MCF 10A (cell line): ENCODE results near the gene ERBIN. TPM values are rescaled to one million over a fixed set of nuclear protein-coding genes. Genes with fewer than 3 reads are reported as not detected.
"Not testable (repeated sequence)": the region's sequence is repeated elsewhere in the genome, so short reads cannot be mapped to it uniquely, and the experiment has no call there.

Experiments
- BruUV-seq: library from RNA; stranded (reverse); fragments of 400-500 nt; replicated peaks from 2 replicates; lab custom pipeline; 2021; lab: Mats Ljungman, UMichigan
- CTCF ChIA-PET: fragments of 300-600 bp; sonication (Branson Sonifier 250); formaldehyde crosslinking; extraction: SDS; loops from one replicate; lab custom pipeline; 2021; ENCODE audit warnings: antibody characterized with exemption, inconsistent platforms; lab: Yijun Ruan, JAX
- POLR2A ChIA-PET: fragments of 300-600, 350-650 bp; sonication (Branson Sonifier 250); formaldehyde crosslinking; extraction: SDS; loops from one replicate; lab custom pipeline; 2020; ENCODE audit warnings: antibody characterized with exemption, inconsistent platforms; lab: Yijun Ruan, JAX
- DNase-seq: peaks from one replicate; pipeline ENCODE4 v3.0.0-alpha.2; 2018; ENCODE audit not compliant: unreplicated experiment
- H3K27ac Mint-ChIP-seq: one replicate; pipeline ENCODE4 v1.8.0; 2022; ENCODE audit warnings: mild to moderate bottlenecking, low read depth, mixed read lengths; ENCODE audit not compliant: unreplicated experiment
- H3K27me3 Mint-ChIP-seq: one replicate; pipeline ENCODE4 v1.8.0; 2022; ENCODE audit warnings: mixed read lengths; ENCODE audit not compliant: insufficient read depth, unreplicated experiment
- H3K36me3 Mint-ChIP-seq: one replicate; pipeline ENCODE4 v1.8.0; 2022; ENCODE audit warnings: mild to moderate bottlenecking, moderate library complexity, mixed read lengths; ENCODE audit not compliant: insufficient read depth, unreplicated experiment
- H3K4me1 Mint-ChIP-seq: one replicate; pipeline ENCODE4 v1.8.0; 2022; ENCODE audit warnings: mixed read lengths; ENCODE audit not compliant: insufficient read depth, unreplicated experiment
- H3K4me3 Mint-ChIP-seq: one replicate; pipeline ENCODE4 v1.8.0; 2022; ENCODE audit warnings: mild to moderate bottlenecking, moderate library complexity, mixed read lengths; ENCODE audit not compliant: unreplicated experiment
- H3K9me3 Mint-ChIP-seq: one replicate; pipeline ENCODE4 v1.8.0; 2022; ENCODE audit warnings: mixed read lengths; ENCODE audit not compliant: unreplicated experiment
- intact Hi-C: fragments of 100-400 bp; cut with micrococcal nuclease; formaldehyde crosslinking; loops from 2 replicates; pipeline ENCODE4 v1.14.1; 2022
- total RNA-seq: library from RNA; stranded (reverse); gene quantifications from 2 replicates; pipeline ENCODE4 v1.2.3, GENCODE V29; 2022
- TF ChIP-seq, protein P1 (sequence below): fragments of 200-600 bp; IDR thresholded peaks from one replicate; pipeline ENCODE4 v1.8.0; 2022; ENCODE audit warnings: antibody characterized with exemption, mild to moderate bottlenecking; ENCODE audit not compliant: unreplicated experiment

The ERBIN gene
- total RNA-seq, 1 experiment from 2014 or later: 71.3 TPM

DNA sequence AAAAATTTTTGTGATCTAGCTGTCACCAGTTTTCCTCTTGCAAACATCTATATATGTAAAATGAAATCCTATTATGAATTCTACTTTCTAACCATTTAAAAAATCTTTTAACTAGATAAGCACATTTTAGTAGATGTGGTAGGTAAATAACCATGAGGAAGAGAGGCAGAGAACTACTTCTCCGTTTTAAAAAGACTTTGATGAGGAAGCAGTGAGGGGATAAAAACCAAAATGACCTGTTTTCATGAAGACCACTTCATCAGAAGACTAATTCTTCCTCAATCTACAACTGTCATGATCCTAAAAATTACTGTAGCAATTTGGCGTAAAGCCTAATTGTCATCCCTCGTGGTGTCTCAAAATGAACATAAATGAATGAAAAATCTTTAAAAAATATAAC, 15.7 kb upstream of the ERBIN start:
- Mint-ChIP-seq H3K4me1 (peaks cover 9% of the 10 kb centered on the region), H3K4me3 (no peak overlapping the region), H3K27me3 (no peaks in the 10 kb centered on the region), H3K27ac (no peak overlapping the region), H3K36me3 (no peaks in the 10 kb centered on the region), H3K9me3 (no peaks in the 10 kb centered on the region)
- intact Hi-C loops: no loop called here
- TF ChIP-seq, protein P1, sequence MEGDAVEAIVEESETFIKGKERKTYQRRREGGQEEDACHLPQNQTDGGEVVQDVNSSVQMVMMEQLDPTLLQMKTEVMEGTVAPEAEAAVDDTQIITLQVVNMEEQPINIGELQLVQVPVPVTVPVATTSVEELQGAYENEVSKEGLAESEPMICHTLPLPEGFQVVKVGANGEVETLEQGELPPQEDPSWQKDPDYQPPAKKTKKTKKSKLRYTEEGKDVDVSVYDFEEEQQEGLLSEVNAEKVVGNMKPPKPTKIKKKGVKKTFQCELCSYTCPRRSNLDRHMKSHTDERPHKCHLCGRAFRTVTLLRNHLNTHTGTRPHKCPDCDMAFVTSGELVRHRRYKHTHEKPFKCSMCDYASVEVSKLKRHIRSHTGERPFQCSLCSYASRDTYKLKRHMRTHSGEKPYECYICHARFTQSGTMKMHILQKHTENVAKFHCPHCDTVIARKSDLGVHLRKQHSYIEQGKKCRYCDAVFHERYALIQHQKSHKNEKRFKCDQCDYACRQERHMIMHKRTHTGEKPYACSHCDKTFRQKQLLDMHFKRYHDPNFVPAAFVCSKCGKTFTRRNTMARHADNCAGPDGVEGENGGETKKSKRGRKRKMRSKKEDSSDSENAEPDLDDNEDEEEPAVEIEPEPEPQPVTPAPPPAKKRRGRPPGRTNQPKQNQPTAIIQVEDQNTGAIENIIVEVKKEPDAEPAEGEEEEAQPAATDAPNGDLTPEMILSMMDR: no peak
- DNase-seq: no peak
- ChIA-PET POLR2A (interaction anchor here (1.0 kb wide), 1 partner anchor 15 kb away, joined by 6 read pairs; the partner anchor contains the start of gene ERBIN), CTCF (interaction anchor here (0.5 kb wide), 1 partner anchor 17 kb away, joined by 3 read pairs; no protein-coding TSS in a partner anchor)
- BruUV-seq: no TSS peak

DNA sequence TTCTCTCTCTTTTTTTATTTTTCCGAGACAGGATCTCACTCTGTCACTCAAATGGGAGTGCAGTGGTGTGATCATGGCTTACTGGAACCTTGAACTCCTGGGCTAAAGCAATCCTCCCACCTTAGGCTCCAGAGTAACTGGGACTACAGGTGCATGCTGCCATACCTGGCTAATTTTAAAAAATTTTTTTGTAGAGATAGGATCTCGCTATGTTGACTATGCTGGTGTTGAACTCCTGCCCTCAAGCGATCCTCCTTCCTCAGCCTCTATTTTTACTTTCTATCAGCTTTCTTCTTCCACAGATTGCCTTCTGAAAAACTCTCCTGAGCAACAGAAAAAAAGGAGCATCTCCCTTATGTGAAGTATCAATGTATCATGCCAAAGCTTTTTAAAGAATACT, 14.1 kb upstream of the ERBIN start:
- Mint-ChIP-seq H3K27ac (no peak overlapping the region), H3K27me3 (no peaks in the 10 kb centered on the region), H3K4me1 (peaks cover 4% of the 10 kb centered on the region), H3K9me3 (no peaks in the 10 kb centered on the region), H3K4me3 (no peak overlapping the region), H3K36me3 (no peaks in the 10 kb centered on the region)
- no TSS peak for BruUV-seq
- no peak for DNase-seq
- intact Hi-C loops: no loop called here
- POLR2A ChIA-PET: interaction anchor here (1.1 kb wide), 1 partner anchor 14 kb away, joined by 4 read pairs; the partner anchor contains the start of gene ERBIN
- CTCF ChIA-PET: interaction anchor here (0.6 kb wide), 1 partner anchor 30 kb away, joined by 3 read pairs; no protein-coding TSS in a partner anchor
- TF ChIP-seq, protein P1: no peak

DNA sequence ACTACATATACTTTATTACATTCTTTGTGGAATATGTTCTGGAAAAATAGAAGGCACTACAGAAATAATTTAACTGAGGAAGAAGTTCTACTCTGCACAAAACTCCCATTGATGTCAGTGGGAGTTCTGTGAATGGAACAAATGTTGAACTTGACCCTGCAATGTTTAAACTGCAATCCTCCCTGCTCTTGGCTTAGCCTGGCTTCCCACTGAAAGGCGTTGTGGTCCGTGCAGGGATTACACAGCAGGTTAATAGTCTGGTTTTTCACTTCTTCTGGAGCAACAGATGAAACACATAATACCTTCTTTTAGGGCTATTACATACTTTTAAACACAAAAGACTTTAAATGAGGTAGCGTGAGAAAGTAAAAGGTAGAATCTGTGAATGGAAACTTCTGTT, 12.9 kb upstream of the ERBIN start:
- H3K27ac Mint-ChIP-seq: no peak overlapping the region
- BruUV-seq: no TSS peak
- no peak for DNase-seq
- H3K4me3 Mint-ChIP-seq: no peak overlapping the region
- POLR2A ChIA-PET: no interaction called here
- intact Hi-C loops: no loop called here
- CTCF ChIA-PET: no interaction called here
- TF ChIP-seq, protein P1: no peak
- no peaks in the 10 kb centered on the region for H3K27me3 Mint-ChIP-seq
- no peaks in the 10 kb centered on the region for H3K9me3 Mint-ChIP-seq
- H3K4me1 Mint-ChIP-seq: no peaks in the 10 kb centered on the region
- peaks cover 6% of the 10 kb centered on the region for H3K36me3 Mint-ChIP-seq

DNA sequence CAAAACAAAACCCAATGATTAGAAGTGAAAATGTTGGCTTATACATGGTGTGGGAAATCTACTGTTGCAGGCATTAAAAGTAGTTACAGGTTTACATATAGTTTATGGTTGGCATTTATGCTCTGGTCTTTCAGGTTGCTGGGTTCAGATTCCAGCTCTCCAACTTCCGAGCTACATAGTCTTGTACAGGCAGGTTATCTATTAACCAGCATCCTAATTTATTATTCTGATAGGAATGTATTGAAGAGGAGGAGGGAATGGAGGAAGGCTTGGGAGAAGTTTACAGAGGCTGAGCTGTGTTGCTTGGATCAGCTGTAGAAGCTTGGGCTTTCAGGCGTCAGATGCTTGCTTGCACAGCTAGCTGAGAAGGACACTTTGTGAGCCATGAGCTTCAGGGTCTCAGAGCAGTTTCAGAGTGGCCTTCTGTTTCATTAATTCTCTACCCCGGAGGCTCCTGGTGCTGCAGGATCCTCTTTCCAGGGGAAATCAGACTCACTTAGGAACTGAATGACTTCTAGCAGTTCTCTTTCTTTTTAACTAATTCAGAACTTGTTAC, 11.7 kb upstream of the ERBIN start:
- ChIA-PET POLR2A (interaction anchor here (0.5 to 0.9 kb wide), 3 partner anchors 9 to 797 kb away, joined by 3 to 5 read pairs (median 3); no protein-coding TSS in a partner anchor), CTCF (interaction anchor here (0.6 kb wide), 2 partner anchors 10 to 173 kb away, joined by 3 to 4 read pairs; no protein-coding TSS in a partner anchor)
- Mint-ChIP-seq H3K9me3 (no peaks in the 10 kb centered on the region), H3K27ac (no peak overlapping the region), H3K4me1 (peaks cover 2% of the 10 kb centered on the region), H3K4me3 (no peak overlapping the region), H3K27me3 (no peaks in the 10 kb centered on the region), H3K36me3 (peaks cover 7% of the 10 kb centered on the region)
- intact Hi-C loops: no loop called here
- TF ChIP-seq, protein P1: no peak
- no peak for DNase-seq
- BruUV-seq: no TSS peak

DNA sequence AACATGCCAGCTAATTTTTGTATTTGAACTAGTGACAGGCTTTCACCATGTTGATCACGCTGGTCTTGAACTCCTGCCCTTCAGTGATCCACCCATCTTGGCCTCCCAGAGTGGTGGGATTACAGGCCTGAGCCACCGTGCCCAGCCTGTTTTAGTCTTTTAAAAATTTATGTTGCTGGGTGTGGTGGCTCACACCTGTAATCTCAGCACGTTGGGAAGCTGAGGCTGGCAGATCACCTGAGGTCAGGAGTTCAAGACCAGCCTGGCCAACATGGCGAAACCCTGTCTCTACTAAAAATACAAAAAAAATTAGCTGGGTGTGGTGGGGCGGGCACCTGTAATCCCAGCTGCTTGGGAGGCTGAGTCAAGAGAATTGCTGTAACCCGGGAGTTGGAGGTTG, 10.7 kb upstream of the ERBIN start:
- CTCF ChIA-PET: interaction anchor here (0.6 kb wide), 1 partner anchor 9 kb away, joined by 3 read pairs; no protein-coding TSS in a partner anchor
- DNase-seq, H3K9me3 Mint-ChIP-seq, H3K4me1 Mint-ChIP-seq, H3K27me3 Mint-ChIP-seq, BruUV-seq, POLR2A ChIA-PET, intact Hi-C loops, H3K27ac Mint-ChIP-seq, H3K36me3 Mint-ChIP-seq, H3K4me3 Mint-ChIP-seq: not testable (repeated sequence)
